Raji (cell line): ENCODE measurements around the gene CDCA4.

Experiments used
- POLR2A ChIP-seq: IDR thresholded peaks from 2 replicates; pipeline ENCODE4 v1.6.1; 2011; ENCODE audit warnings: low read depth, low read length, control low read depth; ENCODE audit not compliant: insufficient read depth

The CDCA4 gene

GRCh38 chr14:104992501-104992900 is 28.4 kb downstream of the CDCA4 start:
- TF ChIP-seq POLR2A, result no peak

- TF ChIP-seq POLR2A, result no peak
Measured at GRCh38 chr14:104991896-104992230, 29.0 kb downstream of the CDCA4 start.

- no peak for TF ChIP-seq POLR2A
Measured at GRCh38 chr14:104989951-104990303, 31.0 kb downstream of the CDCA4 start.

- TF ChIP-seq POLR2A, result no peak
Measured at GRCh38 chr14:104989236-104989950, 31.5 kb downstream of the CDCA4 start.

GRCh38 chr14:104986487-104987164 is 34.3 kb downstream of the CDCA4 start:
- no peak for TF ChIP-seq POLR2A

- peak; percentile 47; the same call in 1 of the 2 replicates for TF ChIP-seq POLR2A
Measured at GRCh38 chr14:104985675-104986486, 35.0 kb downstream of the CDCA4 start, which contains the start of gene CLBA1. Gene CLBA1, plus strand, starts transcription at chr14:104985788. Its CDS starts 644 bp downstream, at chr14:104986432.

GRCh38 chr14:104984056-104984894 is 36.6 kb downstream of the CDCA4 start:
- no peak for TF ChIP-seq POLR2A

GRCh38 chr14:104983231-104983721 is 37.6 kb downstream of the CDCA4 start:
- no peak for TF ChIP-seq POLR2A

- no peak for TF ChIP-seq POLR2A
Measured at GRCh38 chr14:104982548-104983230, 38.2 kb downstream of the CDCA4 start.

GRCh38 chr14:104981699-104982541 is 39.0 kb downstream of the CDCA4 start:
- TF ChIP-seq POLR2A, result no peak

GRCh38 chr14:104980611-104981531 is 40.0 kb downstream of the CDCA4 start:
- TF ChIP-seq POLR2A, result no peak
